EL (cell line): ENCODE results near the gene TCF7.

Experiments used
- DNase-seq: peaks from one replicate; pipeline ENCODE4 v3.0.0-alpha.2; 2016

Gene TCF7

GRCh38 chr5:134132372-134133187 is 18.1 kb downstream of the TCF7 start:
- no peak for DNase-seq

GRCh38 chr5:134133188-134133994 is 18.9 kb downstream of the TCF7 start:
- no peak for DNase-seq

DNA sequence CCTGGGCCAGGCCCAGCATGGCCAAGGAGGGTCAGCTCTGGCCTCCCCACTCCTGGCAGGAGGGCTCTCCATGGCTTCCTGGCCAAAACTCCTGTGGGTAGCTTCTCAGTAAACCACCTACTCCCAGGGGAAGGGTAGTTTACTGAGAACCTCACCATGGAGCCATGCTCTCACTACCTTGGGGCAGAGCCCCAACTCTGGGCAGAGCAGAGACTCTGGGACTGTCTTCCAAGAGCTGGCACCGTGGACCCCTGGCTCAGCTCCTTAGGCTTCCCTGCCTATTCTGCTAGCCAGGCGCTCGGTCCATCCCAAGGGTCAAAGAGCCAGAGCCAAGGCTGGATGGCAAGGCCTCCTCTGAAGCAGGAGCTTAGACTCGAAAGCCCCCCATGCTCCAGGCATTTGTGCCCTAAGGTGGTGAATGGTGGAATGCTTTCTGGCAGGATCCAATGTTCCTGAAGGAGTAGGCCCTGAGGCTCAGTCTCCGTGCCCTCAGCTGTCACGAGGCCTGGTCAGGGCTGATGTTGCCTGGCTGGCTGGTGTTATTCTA is 19.6 kb downstream of the TCF7 start:
- DNase-seq, result no peak

DNA sequence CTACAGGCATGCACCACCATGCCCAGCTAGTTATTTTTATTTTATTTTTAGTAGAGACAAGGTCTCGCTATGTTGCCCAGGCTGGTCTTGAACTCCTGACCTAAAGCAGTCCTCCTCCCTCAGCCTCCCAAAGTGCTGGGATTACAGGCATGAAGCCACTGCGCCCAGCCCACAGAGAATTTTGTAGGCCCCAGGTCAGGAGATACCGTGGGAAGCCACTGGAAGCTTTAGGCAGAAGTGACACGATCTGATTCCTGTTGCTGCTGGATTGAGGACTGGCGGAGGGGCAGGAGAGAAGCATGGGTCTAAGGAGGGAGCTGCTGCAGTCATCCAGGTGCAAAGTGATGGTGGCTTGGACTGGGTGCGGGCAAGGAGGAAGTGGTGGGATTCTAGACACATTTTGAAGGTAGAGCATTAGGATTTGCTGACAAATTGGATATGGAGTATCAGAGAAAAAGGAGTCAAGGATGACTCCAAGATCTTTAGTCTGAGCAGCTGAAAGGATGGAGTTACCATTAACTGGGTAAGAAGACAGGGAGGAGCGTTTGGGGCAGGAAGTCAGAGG is 20.7 kb downstream of the TCF7 start:
- no peak for DNase-seq

- DNase-seq, result no peak
These were observed 21.7 kb downstream of the TCF7 start for GRCh38 chr5:134136221-134136631.

DNA sequence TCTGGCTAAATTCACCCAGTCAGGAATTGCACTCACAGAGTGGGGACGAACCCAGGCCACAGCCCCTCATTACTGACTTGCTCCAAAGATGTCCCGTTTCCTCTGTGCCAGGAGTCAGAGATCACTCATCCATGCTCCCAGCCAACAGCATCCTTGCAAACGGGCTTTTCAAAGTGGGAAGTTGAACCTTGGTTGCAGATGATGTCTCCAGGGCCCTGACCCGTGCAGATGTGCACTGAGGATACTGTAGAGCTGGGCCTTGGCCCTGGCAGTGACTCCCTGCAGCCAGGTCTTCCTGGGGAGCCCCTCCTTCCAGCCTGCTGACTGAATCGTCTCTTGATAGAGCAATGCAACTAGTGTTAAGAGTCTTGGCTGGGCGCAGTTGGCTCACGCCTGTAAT is 22.3 kb downstream of the TCF7 start:
- no peak for DNase-seq

DNA sequence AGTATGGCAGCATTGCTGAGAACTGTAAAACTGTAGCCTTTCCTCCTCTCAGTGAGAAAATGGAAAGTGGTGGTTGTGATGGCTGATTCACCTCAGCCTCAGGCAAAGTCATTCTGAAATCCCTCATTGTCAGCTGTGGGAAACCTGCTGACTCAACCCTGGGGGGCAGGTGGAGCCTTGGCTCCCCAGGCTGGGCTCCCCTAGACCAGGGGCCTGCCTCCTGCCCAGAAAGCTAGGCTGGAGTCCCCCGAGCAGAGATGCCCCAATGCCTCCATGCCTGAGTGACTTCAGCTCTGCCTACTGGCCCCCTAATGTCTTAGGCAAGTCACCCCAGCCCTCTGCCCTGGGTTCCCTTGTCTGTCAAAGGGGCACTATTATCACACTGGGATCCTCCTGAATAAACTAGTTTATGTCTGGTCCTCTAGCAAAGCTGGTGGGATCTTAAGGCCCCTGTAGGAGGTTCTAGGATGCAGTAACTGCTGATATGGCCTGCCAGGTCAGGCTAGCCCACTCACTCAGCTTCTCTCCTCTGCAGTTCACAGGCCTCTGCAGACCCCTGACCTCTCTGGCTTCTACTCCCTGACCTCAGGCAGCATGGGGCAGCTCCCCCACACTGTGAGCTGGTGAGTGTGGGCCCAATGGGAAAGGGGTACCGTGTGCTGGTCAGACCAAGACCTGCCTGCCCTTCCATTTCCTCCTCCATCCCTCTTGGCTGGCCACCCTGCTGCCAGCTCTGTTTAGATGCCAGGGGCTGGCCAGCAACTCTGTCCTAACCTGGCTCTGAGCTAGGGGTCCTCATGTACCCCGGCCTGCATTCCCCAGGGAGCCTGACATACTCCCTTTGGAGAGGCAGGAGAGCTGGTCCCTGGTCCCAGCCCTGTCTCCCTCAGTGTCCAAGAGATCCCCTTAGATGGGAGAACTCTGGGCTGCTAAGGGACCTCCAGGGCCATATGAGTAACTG is 24.2 kb downstream of the TCF7 start:
- DNase-seq, result peak; percentile 87

DNA sequence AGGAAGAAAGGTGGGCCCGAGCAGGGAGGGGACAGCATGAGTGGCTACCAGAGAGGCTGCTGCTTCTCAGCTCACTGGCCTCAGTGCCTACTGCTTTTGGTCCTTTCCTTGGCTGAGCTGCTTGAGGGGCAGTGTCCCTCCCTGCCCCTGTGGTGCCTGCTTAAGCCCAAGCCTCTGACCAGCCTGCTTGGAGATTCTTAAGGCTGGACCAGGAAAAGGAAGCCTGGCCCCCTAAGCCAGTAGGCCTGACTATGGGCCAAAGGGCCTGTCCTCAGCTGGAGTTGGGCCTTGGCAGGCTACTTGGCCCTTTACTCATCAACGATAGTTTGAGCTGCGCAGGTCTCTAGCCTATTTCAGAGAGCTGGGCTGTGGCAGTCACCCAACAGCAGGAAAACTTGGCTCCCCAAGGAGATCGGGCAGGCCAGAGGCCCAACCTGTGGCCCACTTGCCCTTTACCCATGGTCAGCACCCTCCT is 24.9 kb downstream of the TCF7 start:
- DNase-seq, result no peak

DNA sequence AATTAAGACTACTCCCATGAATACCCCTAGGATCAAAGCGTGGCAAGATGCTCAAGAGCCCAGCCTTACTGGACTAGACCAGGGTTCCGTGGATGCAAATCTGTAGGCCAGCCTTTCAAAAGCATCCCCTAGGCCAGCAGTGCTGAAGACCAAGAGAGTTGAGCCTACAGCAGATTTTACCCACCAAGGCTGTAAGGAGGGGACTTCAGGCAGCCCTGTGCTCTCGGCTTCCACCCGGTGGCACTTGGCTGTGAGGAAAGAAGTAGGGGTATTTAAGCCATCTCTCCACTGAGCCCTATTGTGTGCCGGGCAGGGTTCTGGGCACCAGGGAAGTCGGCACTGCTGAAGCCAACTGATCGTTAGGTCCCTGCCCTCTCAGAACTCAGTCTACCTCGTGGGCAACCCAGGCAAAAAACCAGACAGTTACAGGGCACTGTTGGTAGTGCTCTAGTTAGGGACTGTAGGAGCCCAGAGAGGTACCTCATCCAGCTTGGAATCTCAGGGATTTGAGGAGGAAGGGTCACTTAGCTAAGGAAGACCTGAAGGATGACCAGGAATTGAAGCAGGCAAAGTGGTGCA is 25.5 kb downstream of the TCF7 start:
- no peak for DNase-seq

DNA sequence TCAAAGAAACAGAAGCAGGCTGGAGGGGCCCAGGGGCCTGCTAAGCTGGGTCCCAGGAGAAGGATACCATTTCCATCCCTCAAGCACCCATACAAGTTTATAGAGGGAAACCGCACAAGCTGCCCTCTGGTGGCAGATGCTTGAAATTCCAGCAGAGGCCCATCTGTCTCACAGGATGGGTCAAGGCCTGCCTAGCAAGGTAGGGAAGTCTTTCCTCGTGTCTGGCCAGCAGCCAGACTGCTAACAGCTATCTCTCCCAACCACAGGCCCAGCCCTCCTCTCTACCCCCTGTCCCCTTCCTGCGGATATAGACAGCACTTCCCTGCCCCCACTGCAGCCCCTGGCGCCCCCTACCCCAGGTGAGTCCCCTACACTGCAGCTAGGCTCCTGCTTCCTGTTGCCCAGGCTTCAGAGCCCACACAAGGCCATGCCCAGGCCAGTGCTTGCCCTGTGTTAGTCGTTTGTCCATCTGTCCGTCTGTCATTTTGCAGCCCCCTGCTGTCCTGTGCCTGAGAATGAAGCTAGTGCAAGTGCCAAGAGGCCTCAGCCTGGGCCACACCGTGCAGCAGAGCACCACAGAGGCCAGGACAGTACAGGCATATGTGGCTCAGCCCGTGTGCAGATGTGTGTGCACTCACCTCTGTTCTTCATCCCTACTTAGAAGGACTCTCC is 26.2 kb downstream of the TCF7 start:
- DNase-seq, result peak; percentile 81

GRCh38 chr5:134141331-134142050 is 27.0 kb downstream of the TCF7 start:
- DNase-seq, result peak; percentile 21

DNA sequence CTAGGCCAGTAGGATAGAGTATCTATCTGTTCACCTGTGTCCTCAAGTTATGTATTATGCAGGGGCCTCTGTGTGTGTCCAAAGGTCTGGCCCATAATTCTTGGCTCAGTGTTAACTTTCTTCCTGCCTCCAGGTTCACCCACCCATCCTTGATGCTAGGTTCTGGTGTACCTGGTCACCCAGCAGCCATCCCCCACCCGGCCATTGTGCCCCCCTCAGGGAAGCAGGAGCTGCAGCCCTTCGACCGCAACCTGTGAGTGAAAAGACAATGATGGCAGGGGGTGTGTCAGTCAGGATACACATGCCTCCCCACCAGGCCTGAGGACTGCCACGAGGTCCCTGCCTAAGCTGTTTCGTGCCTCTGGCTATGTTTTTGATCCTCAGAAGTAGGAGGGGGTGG is 27.6 kb downstream of the TCF7 start:
- no peak for DNase-seq

DNA sequence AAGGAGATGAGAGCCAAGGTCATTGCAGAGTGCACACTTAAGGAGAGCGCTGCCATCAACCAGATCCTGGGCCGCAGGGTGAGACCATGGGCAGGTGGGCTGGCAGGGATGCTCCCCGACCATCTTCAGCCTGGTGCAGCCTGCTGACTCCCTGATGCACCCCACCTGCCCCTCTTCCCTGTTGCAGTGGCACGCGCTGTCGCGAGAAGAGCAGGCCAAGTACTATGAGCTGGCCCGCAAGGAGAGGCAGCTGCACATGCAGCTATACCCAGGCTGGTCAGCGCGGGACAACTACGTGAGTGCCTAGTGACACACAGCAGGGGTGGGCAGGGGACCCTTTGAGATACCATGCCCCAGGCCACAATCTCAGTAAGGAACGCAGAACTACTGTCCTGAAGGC is 28.3 kb downstream of the TCF7 start:
- no peak for DNase-seq

DNA sequence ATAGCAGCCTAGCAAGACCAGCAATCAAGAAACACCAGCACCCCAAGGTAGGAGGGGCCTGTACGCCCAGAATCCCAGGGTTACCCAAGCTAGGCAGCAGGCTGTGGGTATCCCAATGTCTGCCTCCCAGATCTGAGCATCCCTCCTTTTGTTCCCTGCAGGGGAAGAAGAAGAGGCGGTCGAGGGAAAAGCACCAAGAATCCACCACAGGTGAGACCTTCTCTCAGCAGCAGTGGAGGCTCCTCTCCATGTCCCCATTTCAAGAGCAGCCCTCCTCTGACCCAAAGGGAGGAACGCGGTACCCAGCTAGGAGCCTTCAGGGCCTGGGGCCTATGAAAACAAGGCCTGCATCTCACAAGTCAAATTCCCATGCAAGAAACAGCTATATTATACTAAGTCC is 28.9 kb downstream of the TCF7 start:
- no peak for DNase-seq

DNA sequence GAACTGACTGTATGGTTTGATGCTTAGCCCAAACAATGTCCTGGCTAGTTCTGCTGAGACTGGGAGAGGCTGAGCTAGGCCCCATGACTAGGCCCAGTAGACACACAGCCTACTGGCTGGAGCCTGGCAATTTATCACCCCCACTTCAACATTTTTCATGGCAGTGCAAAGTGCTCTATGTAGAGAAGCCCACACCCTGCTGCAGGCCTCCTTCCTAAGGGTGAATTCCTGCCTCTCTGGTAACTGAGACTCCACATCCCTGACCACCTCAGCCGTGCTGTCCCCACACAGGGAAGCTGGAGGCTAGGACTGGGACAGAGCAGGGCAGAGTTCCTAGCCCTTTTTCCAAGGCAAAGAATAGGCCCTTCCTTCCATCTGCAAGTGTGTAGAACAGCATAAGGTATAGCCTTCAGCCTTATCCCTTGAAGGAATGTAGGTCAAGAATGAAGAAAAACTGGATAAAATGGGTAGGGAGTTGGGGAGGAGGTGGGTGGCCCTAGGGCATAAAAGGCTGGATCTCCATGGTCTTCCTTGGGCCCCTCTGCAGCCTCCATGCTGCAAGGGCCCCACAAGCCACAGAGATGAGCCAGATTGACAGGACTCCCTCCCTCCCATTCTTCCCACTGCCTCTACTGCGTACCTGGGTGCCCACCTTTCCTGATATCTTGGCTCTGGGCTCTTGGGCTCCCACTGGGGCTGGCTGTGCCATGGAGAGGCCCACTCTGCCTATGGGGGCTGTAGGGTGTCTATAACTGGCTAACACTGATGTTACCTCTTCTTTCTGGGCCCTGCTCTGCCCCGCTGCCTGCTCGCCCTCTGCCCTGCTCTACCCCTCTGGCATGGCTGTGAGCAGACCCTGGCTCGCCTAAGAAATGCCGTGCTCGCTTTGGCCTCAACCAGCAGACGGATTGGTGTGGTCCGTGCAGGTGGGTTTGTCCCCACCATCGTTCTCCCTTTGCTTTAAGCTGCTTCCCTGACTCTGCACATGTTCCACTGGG is 29.8 kb downstream of the TCF7 start:
- no peak for DNase-seq

GRCh38 chr5:134145041-134145757 is 30.7 kb downstream of the TCF7 start:
- no peak for DNase-seq

- DNase-seq, result peak; percentile 70
These were observed 31.5 kb downstream of the TCF7 start for GRCh38 chr5:134145779-134146581.
